ENCODE results near the gene NKD1. TPM values are rescaled to one million over a fixed set of nuclear protein-coding genes. Genes with fewer than 3 reads are reported as not detected.
"Not testable (repeated sequence)": the region's sequence is repeated elsewhere in the genome, so short reads cannot be mapped to it uniquely, and the experiment has no call there.

The NKD1 gene
- polyA plus RNA-seq, 3 donors = 10.0 to 13.5 (median 11.0) TPM

- DNase-seq = no peak
Measured at GRCh38 chr16:50535506-50536257, 12.5 kb upstream of the NKD1 start.

- DNase-seq = not testable (repeated sequence)
Measured at GRCh38 chr16:50536258-50536645, 11.9 kb upstream of the NKD1 start.

GRCh38 chr16:50537533-50538290 lies 10.5 kb upstream of the NKD1 start:
- no peak for DNase-seq

GRCh38 chr16:50538411-50539052 lies 9.7 kb upstream of the NKD1 start:
- no peak for DNase-seq

GRCh38 chr16:50539053-50539695 lies 9.0 kb upstream of the NKD1 start:
- DNase-seq = no peak

- no peak for DNase-seq
Measured at GRCh38 chr16:50539822-50540710, 8.1 kb upstream of the NKD1 start.

- DNase-seq = no peak
Measured at GRCh38 chr16:50540711-50541007, 7.5 kb upstream of the NKD1 start.

- DNase-seq = no peak
Measured at GRCh38 chr16:50542703-50543102, 5.5 kb upstream of the NKD1 start.

- DNase-seq = no peak
Measured at GRCh38 chr16:50546125-50546524, 2.1 kb upstream of the NKD1 start.

- no peak for DNase-seq
Measured at GRCh38 chr16:50547340-50548124, 664 bp upstream of the NKD1 start.

GRCh38 chr16:50548909-50549560 lies 839 bp downstream of the NKD1 start:
- DNase-seq = no peak

- DNase-seq = no peak
Measured at GRCh38 chr16:50549561-50549915, 1.3 kb downstream of the NKD1 start.

- DNase-seq = no peak
Measured at GRCh38 chr16:50550035-50550434, 1.8 kb downstream of the NKD1 start.

- DNase-seq = no peak
Measured at GRCh38 chr16:50550866-50551641, 2.9 kb downstream of the NKD1 start.

- no peak for DNase-seq
Measured at GRCh38 chr16:50552476-50553101, 4.4 kb downstream of the NKD1 start.

GRCh38 chr16:50553182-50553710 lies 5.0 kb downstream of the NKD1 start:
- DNase-seq = no peak

- no peak for DNase-seq
Measured at GRCh38 chr16:50553731-50554360, 5.7 kb downstream of the NKD1 start.

GRCh38 chr16:50555269-50555875 lies 7.2 kb downstream of the NKD1 start:
- no peak for DNase-seq
